Gastrocnemius medialis (tissue), 4 donors: ENCODE data around the gene SV2C. TPM values are rescaled to one million over a fixed set of nuclear protein-coding genes. Genes with fewer than 3 reads are reported as not detected.

Experiments used
- ATAC-seq, 2 donors: fragments of 150-250 bp; one replicate each; pipeline ENCODE4 v1.9.1; 2016
- DNase-seq, 2 donors: peaks; one replicate each; pipeline ENCODE4 v3.0.0-alpha.2; 2019
- H3K27ac ChIP-seq, 4 donors: fragments of 200-600 bp; sonication (generic); 1 replicate in 1 of 4; 2 replicates in 3 of 4; pipeline ENCODE4 v1.5.1; 2016 to 2018; ENCODE audit warnings: mild to moderate bottlenecking in 2 of 4, moderate library complexity in 1 of 4
- H3K27me3 ChIP-seq, 3 donors: fragments of 200-600 bp; sonication (generic) in 2 of 3; 1 replicate in 1 of 3; 2 replicates in 2 of 3; pipeline versions ENCODE4 v1.5.1 to v1.6.0; 2016 to 2019; ENCODE audit warnings: mild to moderate bottlenecking in 1 of 3, moderate library complexity in 1 of 3
- H3K36me3 ChIP-seq, 2 donors: fragments of 200-600 bp; sonication (generic) in 1 of 2; one replicate each; pipeline ENCODE4 v1.5.1; 2017 to 2018
- H3K4me1 ChIP-seq, 2 donors: fragments of 200-600 bp; sonication (generic) in 1 of 2; one replicate each; pipeline ENCODE4 v1.5.1; 2016 to 2017; ENCODE audit warnings: mild to moderate bottlenecking in 2 of 2
- H3K4me3 ChIP-seq, 4 donors: fragments of 200-600 bp; sonication (generic) in 3 of 4; 1 replicate in 1 of 4; 2 replicates in 3 of 4; pipeline ENCODE4 v1.5.1; 2016 to 2019; ENCODE audit warnings: mild to moderate bottlenecking in 2 of 4
- H3K9me3 ChIP-seq, 3 donors: fragments of 200-600 bp; sonication (generic) in 2 of 3; 1 replicate in 1 of 3; 2 replicates in 2 of 3; pipeline ENCODE4 v1.5.1; 2016 to 2019
- POLR2A ChIP-seq, 2 donors: fragments of 450-650 bp; IDR thresholded peaks; one replicate each; pipeline ENCODE4 v1.6.1; 2017; ENCODE audit warnings: antibody characterized with exemption in 2 of 2, mild to moderate bottlenecking in 2 of 2, moderate library complexity in 2 of 2
- in situ Hi-C, 4 donors: fragments of 200-750 bp; cut with MboI; loops; one replicate each; pipeline versions ENCODE4 v1.15.0 to v1.8.0; 2017; ENCODE audit warnings: low sequenced_read_pairs in 4 of 4
- intact Hi-C: fragments of 100-400 bp; cut with DNase I; formaldehyde crosslinking; loops from one replicate; pipeline ENCODE4 v1.15.1; 2023; ENCODE audit warnings: low total_unique reads
- total RNA-seq, 4 donors: library from RNA; depleted of rRNA; stranded (reverse); fragments of >200 nt; gene quantifications; one replicate each; pipeline versions ENCODE4 v1.1.0 to v1.2.3, GENCODE V29; 2016
- TF ChIP-seq, protein P1 (sequence below), 5 experiments: fragments of 450-650 bp in 3 of 5; fragments of 200-600 bp in 2 of 5; sonication (generic) in 2 of 5; IDR thresholded peaks in 4 of 5; conservative IDR thresholded peaks in 1 of 5; 1 replicate in 4 of 5; 2 replicates in 1 of 5; pipeline ENCODE4 v1.5.1; 2016 to 2019; ENCODE audit warnings: antibody characterized with exemption in 5 of 5, mild to moderate bottlenecking in 3 of 5, moderate library complexity in 3 of 5

SV2C gene
- total RNA-seq, 4 donors from 2014 or later = not detected

GRCh38 chr5:76210946-76211345, 127.8 kb downstream of the SV2C start:
- in situ Hi-C loops = no loop called here

GRCh38 chr5:76213858-76214257, 130.7 kb downstream of the SV2C start:
- H3K27me3 ChIP-seq = no peaks in the 10 kb centered on the region
- TF ChIP-seq, protein P1, sequence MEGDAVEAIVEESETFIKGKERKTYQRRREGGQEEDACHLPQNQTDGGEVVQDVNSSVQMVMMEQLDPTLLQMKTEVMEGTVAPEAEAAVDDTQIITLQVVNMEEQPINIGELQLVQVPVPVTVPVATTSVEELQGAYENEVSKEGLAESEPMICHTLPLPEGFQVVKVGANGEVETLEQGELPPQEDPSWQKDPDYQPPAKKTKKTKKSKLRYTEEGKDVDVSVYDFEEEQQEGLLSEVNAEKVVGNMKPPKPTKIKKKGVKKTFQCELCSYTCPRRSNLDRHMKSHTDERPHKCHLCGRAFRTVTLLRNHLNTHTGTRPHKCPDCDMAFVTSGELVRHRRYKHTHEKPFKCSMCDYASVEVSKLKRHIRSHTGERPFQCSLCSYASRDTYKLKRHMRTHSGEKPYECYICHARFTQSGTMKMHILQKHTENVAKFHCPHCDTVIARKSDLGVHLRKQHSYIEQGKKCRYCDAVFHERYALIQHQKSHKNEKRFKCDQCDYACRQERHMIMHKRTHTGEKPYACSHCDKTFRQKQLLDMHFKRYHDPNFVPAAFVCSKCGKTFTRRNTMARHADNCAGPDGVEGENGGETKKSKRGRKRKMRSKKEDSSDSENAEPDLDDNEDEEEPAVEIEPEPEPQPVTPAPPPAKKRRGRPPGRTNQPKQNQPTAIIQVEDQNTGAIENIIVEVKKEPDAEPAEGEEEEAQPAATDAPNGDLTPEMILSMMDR (IDR thresholded peaks at IDR 0.05 in 4 of 5, conservative IDR thresholded peaks at IDR 0.05 in 1 of 5) = no peak
- no peak for TF ChIP-seq POLR2A (IDR thresholded peaks at IDR 0.05)
- intact Hi-C loops (no loop called here), in situ Hi-C loops (no loop called here)
- DNase-seq (no peak), ATAC-seq (no peak)
- no peaks in the 10 kb centered on the region for H3K36me3 ChIP-seq
- no peak overlapping the region for H3K4me3 ChIP-seq
- no peaks in the 10 kb centered on the region for H3K4me1 ChIP-seq
- H3K27ac ChIP-seq = no peak overlapping the region
- no peaks in the 10 kb centered on the region for H3K9me3 ChIP-seq

More at GRCh38 chr5:76210946-76211345, 127.8 kb downstream of the SV2C start:
- no peak for DNase-seq
- no peak overlapping the region for H3K4me3 ChIP-seq
- TF ChIP-seq, protein P1 (IDR thresholded peaks at IDR 0.05 in 4 of 5, conservative IDR thresholded peaks at IDR 0.05 in 1 of 5) = no peak
- TF ChIP-seq POLR2A (IDR thresholded peaks at IDR 0.05) = no peak
- H3K36me3 ChIP-seq = no peaks in the 10 kb centered on the region
- no peaks in the 10 kb centered on the region for H3K4me1 ChIP-seq
- ATAC-seq = no peak
- H3K9me3 ChIP-seq = no peaks in the 10 kb centered on the region
- no peaks in the 10 kb centered on the region for H3K27me3 ChIP-seq
- H3K27ac ChIP-seq = no peak overlapping the region
- intact Hi-C loops = no loop called here

DNA sequence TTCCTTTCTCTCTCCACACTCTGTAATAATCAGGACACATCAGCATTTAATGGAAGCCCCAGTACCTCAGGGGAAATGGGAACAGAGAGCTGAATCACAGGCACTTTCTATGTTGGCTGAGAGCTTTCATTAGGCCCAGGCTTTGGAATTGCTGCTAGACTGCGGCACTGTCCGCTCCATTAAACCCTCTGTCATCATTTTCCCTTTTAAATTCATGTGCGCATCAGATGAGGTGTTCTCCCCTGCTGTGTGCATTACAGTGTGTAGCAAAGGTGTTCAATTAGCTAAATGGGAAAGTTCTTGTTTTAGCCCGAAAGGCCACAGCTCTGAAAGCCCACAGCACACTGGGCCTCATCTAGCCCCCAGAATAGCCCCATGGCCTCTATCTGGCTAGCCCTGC, 133.6 kb downstream of the SV2C start:
- Histone ChIP-seq H3K9me3 (no peaks in the 10 kb centered on the region), H3K4me3 (no peak overlapping the region), H3K27me3 (no peaks in the 10 kb centered on the region), H3K27ac (no peak overlapping the region), H3K4me1 (no peaks in the 10 kb centered on the region), H3K36me3 (no peaks in the 10 kb centered on the region)
- intact Hi-C loops (loop anchor here (5.0 kb wide), 1 partner anchor 326 kb away; no protein-coding TSS in a partner anchor), in situ Hi-C loops (no loop called here)
- no peak for ATAC-seq
- no peak for TF ChIP-seq POLR2A (IDR thresholded peaks at IDR 0.05)
- TF ChIP-seq, protein P1 (IDR thresholded peaks at IDR 0.05 in 4 of 5, conservative IDR thresholded peaks at IDR 0.05 in 1 of 5) = no peak
- DNase-seq = no peak

- intact Hi-C loops = loop anchor here (5.0 kb wide), 1 partner anchor 323 kb away; no protein-coding TSS in a partner anchor
- no peak for ATAC-seq
- in situ Hi-C loops = no loop called here
Measured at GRCh38 chr5:76219636-76220035, 136.5 kb downstream of the SV2C start.

More at GRCh38 chr5:76219636-76220035, 136.5 kb downstream of the SV2C start:
- H3K9me3 ChIP-seq = no peaks in the 10 kb centered on the region
- DNase-seq = no peak
- H3K4me3 ChIP-seq = no peak overlapping the region
- TF ChIP-seq, protein P1 (IDR thresholded peaks at IDR 0.05 in 4 of 5, conservative IDR thresholded peaks at IDR 0.05 in 1 of 5) = no peak
- TF ChIP-seq POLR2A (IDR thresholded peaks at IDR 0.05) = no peak
- no peaks in the 10 kb centered on the region for H3K4me1 ChIP-seq
- H3K27ac ChIP-seq = no peak overlapping the region
- H3K36me3 ChIP-seq = no peaks in the 10 kb centered on the region
- H3K27me3 ChIP-seq = no peaks in the 10 kb centered on the region
